DND-41 (cell line): Measurements from ENCODE around the gene HSD17B3.

Experiments
- ATAC-seq: fragments of 200-7000 bp; cut with Tn5 transposase; 3 replicates; pipeline ENCODE4 v1.9.1; 2021; ENCODE audit warnings: low read depth; ENCODE audit not compliant: insufficient read depth
- DNase-seq: peaks from one replicate; pipeline ENCODE4 v3.0.0-alpha.2; 2020
- H2AFZ ChIP-seq: 2 replicates; pipeline ENCODE4 v1.6.0; 2012; ENCODE audit warnings: low read depth, low read length
- H3K27ac ChIP-seq: 2 replicates; pipeline ENCODE4 v1.5.1; 2012; ENCODE audit warnings: low read length, inconsistent platforms
- H3K27me3 ChIP-seq: fragments of 200-600 bp; sonication (generic); 2 replicates; pipeline ENCODE4 v1.6.0; 2012; ENCODE audit warnings: low read length, mild to moderate bottlenecking, inconsistent platforms; ENCODE audit not compliant: insufficient read depth, poor library complexity
- H3K36me3 ChIP-seq: 2 replicates; pipeline ENCODE4 v1.5.1; 2012; ENCODE audit warnings: low read length, inconsistent platforms; ENCODE audit not compliant: insufficient read depth
- H3K4me1 ChIP-seq: 2 replicates; pipeline ENCODE4 v1.5.1; 2012; ENCODE audit warnings: mild to moderate bottlenecking, low read length; ENCODE audit not compliant: insufficient read depth
- H3K4me2 ChIP-seq: 2 replicates; pipeline ENCODE4 v1.6.0; 2012; ENCODE audit warnings: mild to moderate bottlenecking, moderate library complexity, low read length, inconsistent platforms; ENCODE audit not compliant: insufficient read depth
- H3K4me3 ChIP-seq, 2 experiments: fragments of 200-600 bp in 1 of 2; shearing (Covaris generic) in 1 of 2; 2 replicates each; pipeline ENCODE4 v1.5.1; 2012 to 2016; ENCODE audit warnings: inconsistent platforms in 2 of 2, low read length in 2 of 2, mild to moderate bottlenecking in 2 of 2, low read depth in 1 of 2, moderate library complexity in 1 of 2
- H3K79me2 ChIP-seq: 2 replicates; pipeline ENCODE4 v1.6.0; 2012; ENCODE audit warnings: low read length, inconsistent platforms; ENCODE audit not compliant: insufficient read depth
- H3K9ac ChIP-seq: 2 replicates; pipeline ENCODE4 v1.6.0; 2012; ENCODE audit warnings: low read depth, mild to moderate bottlenecking, inconsistent platforms, low read length, moderate library complexity
- H3K9me3 ChIP-seq: 2 replicates; pipeline ENCODE4 v1.5.1; 2012; ENCODE audit warnings: low read length, moderate library complexity, mild to moderate bottlenecking, inconsistent platforms; ENCODE audit not compliant: insufficient read depth, severe bottlenecking
- H4K20me1 ChIP-seq: 2 replicates; pipeline ENCODE4 v1.6.0; 2012; ENCODE audit warnings: low read length; ENCODE audit not compliant: insufficient read depth
- CTCF ChIP-seq: IDR thresholded peaks from 2 replicates; pipeline ENCODE4 v1.5.1; 2012; ENCODE audit warnings: borderline replicate concordance, low read length, moderate library complexity, mild to moderate bottlenecking; ENCODE audit not compliant: poor library complexity, severe bottlenecking; ENCODE audit errors: extremely low read depth
- EZH2 ChIP-seq: IDR thresholded peaks from 3 replicates; pipeline ENCODE4 v1.6.1; 2012; ENCODE audit warnings: borderline replicate concordance, low read depth, mild to moderate bottlenecking, moderate library complexity, low read length, inconsistent platforms; ENCODE audit not compliant: severe bottlenecking

HSD17B3 gene

GRCh38 chr9:96219900-96220257 is 82.1 kb downstream of the HSD17B3 start:
- Histone ChIP-seq H3K36me3 (no peaks in the 10 kb centered on the region), H3K27me3 (peaks cover 10% of the 10 kb centered on the region), H4K20me1 (0 out of 2 replicates have a peak, but pooled peaks cover 7% of the 10 kb centered on the region), H3K79me2 (no peaks in the 10 kb centered on the region), H2AFZ (no peak overlapping the region), H3K4me2 (no peak overlapping the region), H3K4me1 (no peaks in the 10 kb centered on the region), H3K27ac (no peak overlapping the region), H3K9me3 (peaks cover 5% of the 10 kb centered on the region), H3K9ac (no peak overlapping the region), H3K4me3 (no peak overlapping the region)
- ATAC-seq (no peak), DNase-seq (no peak)
- TF ChIP-seq EZH2 (no peak), CTCF (no peak)

GRCh38 chr9:96219026-96219899 is 82.7 kb downstream of the HSD17B3 start:
- ATAC-seq (no peak), DNase-seq (no peak)
- Histone ChIP-seq H3K27ac (no peak overlapping the region), H2AFZ (no peak overlapping the region), H3K4me1 (no peaks in the 10 kb centered on the region), H3K9me3 (peaks cover 5% of the 10 kb centered on the region), H3K36me3 (no peaks in the 10 kb centered on the region), H3K4me3 (no peak overlapping the region), H3K79me2 (no peaks in the 10 kb centered on the region), H3K4me2 (no peak overlapping the region), H3K27me3 (peaks cover 12% of the 10 kb centered on the region), H4K20me1 (0 out of 2 replicates have a peak, but pooled peaks cover 7% of the 10 kb centered on the region), H3K9ac (no peak overlapping the region)
- no peak for TF ChIP-seq EZH2
- TF ChIP-seq CTCF: peak; percentile 33

- no peaks in the 10 kb centered on the region for H3K36me3 ChIP-seq
- no peaks in the 10 kb centered on the region for H3K9me3 ChIP-seq
- DNase-seq (peak; percentile 32), ATAC-seq (peak; percentile 74)
- H4K20me1 ChIP-seq: 0 out of 2 replicates have a peak, but pooled peaks cover 7% of the 10 kb centered on the region
- no peak overlapping the region for H3K9ac ChIP-seq
- peaks cover 14% of the 10 kb centered on the region for H3K27me3 ChIP-seq
- H3K27ac ChIP-seq: no peak overlapping the region
- no peaks in the 10 kb centered on the region for H3K4me1 ChIP-seq
- peak overlapping the region; percentile 17; the same call in 1 of the 2 replicates for H3K4me2 ChIP-seq
- no peaks in the 10 kb centered on the region for H3K79me2 ChIP-seq
- no peak overlapping the region for H2AFZ ChIP-seq
- TF ChIP-seq EZH2 (no peak), CTCF (peak; percentile 75)
- H3K4me3 ChIP-seq: no peak overlapping the region
Observed at GRCh38 chr9:96217754-96218693, 84.0 kb downstream of the HSD17B3 start.
